Hepatocyte (in vitro differentiated cells): ENCODE measurements around the gene GPANK1.

Experiments used
- CTCF ChIP-seq: fragments of 200-600 bp; sonication (generic); IDR thresholded peaks from 2 replicates; pipeline ENCODE4 v1.5.1; 2016; ENCODE audit warnings: antibody characterized with exemption, mild to moderate bottlenecking; ENCODE audit not compliant: poor library complexity
- EZH2 ChIP-seq: fragments of 200-600 bp; sonication (generic); IDR thresholded peaks from 2 replicates; pipeline ENCODE4 v1.6.1; 2016; ENCODE audit warnings: antibody characterized with exemption, mild to moderate bottlenecking, borderline replicate concordance
- EZH2phosphoT487 ChIP-seq: fragments of 200-600 bp; sonication (generic); IDR thresholded peaks from one replicate; pipeline ENCODE4 v1.6.1; 2018; ENCODE audit warnings: antibody characterized with exemption, mild to moderate bottlenecking, low read depth, moderate library complexity; ENCODE audit not compliant: unreplicated experiment, severe bottlenecking

GRCh38 chr6:31687860-31688693 is 23.3 kb upstream of the GPANK1 start:
- TF ChIP-seq CTCF (no peak), EZH2phosphoT487 (no peak), EZH2 (no peak)
